Stromal cell of bone marrow (primary cell): ENCODE results near the gene FSTL4.
A peak's percentile ranks its signal among the peaks of the same experiment; 100 is the strongest.

Experiments used
- DNase-seq: peaks from one replicate; pipeline ENCODE4 v3.0.0-alpha.2; 2012; ENCODE audit warnings: low read depth

FSTL4 gene

GRCh38 chr5:133612249-133612860 is at the start of gene FSTL4:
FSTL4 (minus strand) TSS chr5:133612541.
- no peak for DNase-seq

GRCh38 chr5:133661389-133661788 is 49.0 kb upstream of the FSTL4 start:
- no peak for DNase-seq

GRCh38 chr5:133658327-133658726 is 46.0 kb upstream of the FSTL4 start:
- DNase-seq, result no peak

GRCh38 chr5:133657036-133657435 is 44.7 kb upstream of the FSTL4 start:
- no peak for DNase-seq

- no peak for DNase-seq
These were observed 43.6 kb upstream of the FSTL4 start for GRCh38 chr5:133655966-133656365.

GRCh38 chr5:133653760-133654049 is 41.4 kb upstream of the FSTL4 start:
- DNase-seq, result no peak

DNA sequence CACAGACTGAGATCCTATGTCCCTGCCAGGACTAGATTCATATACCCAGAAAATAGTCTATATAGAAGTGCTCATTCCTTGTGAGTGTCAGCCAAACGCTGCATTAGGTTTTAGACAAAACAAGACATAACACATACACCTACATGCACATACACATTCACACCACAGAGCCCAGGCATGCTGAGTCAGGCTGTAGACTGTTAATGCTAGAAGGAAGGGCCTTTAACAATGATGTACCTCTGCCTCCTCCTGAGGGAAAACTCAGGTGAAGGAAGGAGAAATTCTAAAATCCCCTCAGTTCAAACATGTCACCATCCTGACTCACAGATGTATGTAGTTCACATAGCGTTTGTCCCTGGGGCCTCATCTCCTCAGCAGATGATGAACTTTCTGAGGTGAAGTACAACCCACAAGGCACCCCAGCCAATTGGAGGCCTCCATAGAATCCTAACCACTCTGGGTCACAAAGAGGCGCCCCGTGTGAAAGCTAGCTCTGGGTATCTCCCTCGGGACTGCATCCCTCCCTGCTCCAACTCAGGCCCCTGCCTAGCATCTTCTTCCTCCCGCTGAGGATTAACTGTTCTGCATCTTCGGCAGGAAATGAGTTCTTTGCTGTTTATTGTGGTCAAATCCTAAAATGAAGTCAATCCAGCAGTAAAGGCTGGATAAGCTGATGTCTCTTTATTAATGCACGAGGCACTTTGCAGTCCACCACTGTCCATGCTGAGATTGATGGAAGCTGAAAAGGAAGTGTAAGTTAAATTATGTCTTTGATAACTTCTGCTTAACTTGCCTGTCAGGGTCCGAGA is 40.8 kb upstream of the FSTL4 start:
- DNase-seq, result no peak

DNA sequence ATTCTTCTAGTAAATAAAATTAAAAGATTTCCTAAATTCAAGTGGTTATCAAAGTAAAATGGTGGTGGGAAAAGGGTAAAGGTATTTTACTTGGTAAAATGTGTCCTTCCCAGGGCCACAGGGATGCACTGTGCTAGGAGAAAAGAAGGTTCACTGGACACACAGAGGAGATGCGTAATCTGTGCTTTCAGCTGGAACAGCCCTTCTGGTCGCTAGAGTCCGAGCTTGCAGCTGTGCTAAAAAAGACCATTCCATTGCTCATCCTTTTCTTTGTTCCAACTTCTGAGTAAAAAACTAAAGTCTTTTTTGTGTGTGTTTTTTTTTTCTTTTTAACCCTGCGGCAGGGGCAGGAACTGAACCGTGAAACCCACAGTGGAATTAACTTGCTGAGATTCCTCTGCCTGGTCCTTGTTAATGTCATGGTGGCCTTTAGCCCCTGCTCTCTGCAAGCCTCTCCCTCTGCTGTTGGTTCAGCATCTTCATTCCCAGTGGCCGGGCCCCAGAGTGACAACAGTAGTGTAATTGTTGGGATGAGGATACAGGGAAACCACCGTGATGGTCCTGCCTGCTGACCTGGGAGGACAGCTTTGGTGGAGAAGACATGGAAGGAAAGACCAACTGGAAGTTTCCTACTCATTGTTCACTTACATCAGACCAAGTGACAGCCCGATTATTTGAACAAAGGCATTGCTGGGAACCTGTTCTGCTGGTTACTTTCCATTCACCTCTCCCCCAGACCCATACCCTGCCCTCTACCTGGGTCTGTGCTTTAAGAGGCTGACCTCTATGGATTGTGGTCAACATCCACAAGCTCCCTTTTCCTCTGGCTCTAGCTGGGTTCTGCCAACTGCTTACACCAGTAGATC is 31.9 kb upstream of the FSTL4 start:
- no peak for DNase-seq

DNA sequence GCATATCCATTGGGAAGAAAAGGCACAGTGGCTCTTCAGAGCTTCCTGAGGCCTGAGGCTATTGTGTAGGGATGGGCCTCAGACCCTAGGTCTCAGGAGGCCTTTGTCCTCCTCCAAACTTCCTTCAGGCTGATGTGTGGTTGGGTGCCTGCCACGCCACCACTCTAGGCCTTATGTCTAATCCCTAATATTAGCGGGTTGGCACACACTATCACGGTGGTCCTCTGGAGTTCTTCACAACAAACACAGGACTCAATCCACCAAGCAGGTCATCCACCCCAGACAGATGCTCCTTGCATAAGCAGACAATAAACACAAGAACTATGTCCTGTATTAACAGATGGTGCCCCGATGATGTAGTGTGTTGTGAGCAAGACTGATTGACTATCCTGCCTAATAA is 31.0 kb upstream of the FSTL4 start:
- DNase-seq, result no peak

- no peak for DNase-seq
These were observed 29.9 kb upstream of the FSTL4 start for GRCh38 chr5:133642153-133642722.

DNA sequence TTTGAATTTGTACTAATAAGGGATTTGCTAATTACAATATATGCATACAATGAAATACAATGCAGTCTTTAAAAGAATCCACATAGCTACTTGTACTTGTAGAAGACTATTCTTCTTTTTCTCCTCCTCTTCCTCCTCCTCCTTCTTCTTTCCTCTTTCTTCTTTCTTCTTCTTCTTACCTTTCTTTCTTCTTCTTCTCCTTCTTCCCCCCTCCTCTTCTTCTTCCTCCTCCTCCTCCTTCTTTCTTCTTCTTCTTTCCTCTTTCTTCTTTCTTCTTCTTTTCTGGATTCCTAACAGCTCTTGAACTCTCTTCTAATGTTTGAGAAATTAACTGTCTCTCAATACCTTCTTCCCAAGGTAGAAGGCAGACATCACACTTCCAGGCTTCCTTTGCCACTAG is 29.3 kb upstream of the FSTL4 start:
- no peak for DNase-seq

DNA sequence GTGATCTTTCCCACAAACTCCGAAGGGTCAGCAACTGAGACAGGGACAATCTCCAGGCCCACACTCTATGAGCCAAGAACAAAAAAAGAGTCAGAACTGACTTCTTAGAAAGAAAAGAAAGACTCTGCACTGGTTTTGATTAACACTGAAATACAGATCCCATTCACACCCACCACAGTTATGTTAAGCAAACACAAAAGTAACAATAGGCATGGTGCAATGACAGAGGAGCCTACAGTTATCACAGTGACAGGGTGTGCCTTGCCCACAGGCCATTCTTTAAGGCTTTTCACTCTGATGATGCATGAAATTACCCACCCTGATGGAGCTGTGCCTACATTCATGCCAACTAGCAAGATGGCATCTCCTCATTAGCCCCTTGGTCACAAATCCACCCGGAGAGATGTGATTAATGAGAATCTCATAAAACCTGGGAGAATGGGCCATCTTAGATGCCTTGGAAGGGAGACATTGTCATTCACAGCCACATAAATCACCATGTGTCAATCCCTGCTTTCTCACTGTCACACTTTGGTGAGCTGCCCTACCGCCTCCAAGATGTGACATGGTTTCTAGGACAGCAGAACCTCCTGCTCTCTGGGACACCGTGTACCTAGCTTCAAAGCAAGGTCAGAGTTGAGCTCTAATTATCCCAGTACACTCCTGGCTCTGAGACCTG is 27.6 kb upstream of the FSTL4 start:
- no peak for DNase-seq

DNA sequence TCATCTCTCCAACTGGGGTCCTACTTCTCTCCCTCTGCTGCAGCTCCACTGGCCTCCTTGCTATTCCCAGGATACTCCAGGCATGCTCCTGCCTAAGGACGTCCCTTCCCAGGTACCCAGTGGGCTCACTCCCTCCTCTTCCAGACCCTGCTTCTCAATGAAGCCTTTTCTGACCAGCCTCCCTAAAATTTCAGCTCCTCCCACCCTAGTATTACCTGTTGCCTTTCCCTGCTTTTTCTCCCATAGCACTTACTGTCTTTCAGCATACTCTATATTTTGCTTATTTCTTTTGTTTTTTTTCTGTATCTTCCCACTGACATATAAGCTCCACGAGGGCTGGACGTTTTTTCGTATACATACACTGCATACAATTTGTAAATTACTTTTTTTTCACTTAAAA is 26.1 kb upstream of the FSTL4 start:
- no peak for DNase-seq

GRCh38 chr5:133637206-133637605 is 24.9 kb upstream of the FSTL4 start:
- DNase-seq, result no peak

DNA sequence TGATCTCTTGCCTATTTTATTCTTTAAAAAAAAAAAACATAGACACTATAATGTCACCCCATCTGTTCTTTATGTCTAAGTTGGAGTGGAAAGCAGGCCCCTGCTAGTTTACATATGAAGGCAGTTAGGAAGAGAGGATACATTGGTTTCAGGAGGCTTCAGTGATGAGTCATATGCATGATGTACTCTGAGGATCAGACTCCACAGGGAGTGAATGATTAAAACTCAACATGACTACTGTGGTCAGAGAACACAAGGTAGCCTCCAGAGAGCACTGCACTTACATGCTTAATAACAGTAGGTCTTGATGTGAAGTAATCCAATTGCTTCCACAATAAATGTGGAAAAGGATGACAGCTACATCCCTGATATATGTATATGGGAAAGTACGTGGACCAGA is 22.7 kb upstream of the FSTL4 start:
- DNase-seq, result peak; percentile 6

DNA sequence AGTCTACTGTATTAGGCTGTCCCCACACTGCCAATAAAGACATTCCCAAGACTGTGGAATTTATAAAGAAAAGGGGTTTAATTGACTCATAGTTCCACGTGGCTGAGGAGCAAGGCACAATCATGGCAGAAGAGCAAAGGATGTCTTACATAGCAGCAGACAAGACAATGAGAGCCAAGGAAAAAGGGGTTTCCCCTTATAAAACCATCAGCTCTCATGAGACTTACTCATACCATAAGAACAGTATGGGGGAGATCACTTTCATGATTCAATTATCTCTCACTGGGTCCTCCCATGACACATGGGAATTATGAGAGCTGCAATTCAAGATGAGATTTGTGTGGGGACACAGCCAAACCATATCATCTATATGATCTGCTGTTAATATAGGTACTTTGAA is 14.8 kb upstream of the FSTL4 start:
- no peak for DNase-seq

- DNase-seq, result no peak
These were observed 12.0 kb upstream of the FSTL4 start for GRCh38 chr5:133624316-133624715.

DNA sequence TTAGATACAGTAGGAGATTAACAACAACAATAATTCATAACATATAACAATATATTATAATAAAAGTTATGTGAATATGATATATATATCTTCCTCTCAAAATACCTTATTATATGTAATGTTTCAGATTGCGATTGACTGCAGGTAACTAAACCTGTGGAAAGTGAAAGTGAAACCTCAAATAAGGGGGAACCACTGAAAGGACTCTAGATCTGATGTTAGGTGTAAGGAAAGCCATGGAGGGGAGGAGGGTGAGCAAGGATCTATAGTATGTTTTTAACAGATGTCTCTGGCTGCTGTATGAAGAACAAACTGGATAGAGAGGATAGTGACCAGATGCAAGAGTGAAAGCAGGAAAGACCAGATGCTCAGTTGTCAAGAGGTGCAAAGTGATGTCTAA is 5.8 kb upstream of the FSTL4 start:
- DNase-seq, result no peak

- no peak for DNase-seq
These were observed 1.4 kb upstream of the FSTL4 start for GRCh38 chr5:133613743-133614142.

- DNase-seq, result no peak
These were observed 843 bp upstream of the FSTL4 start for GRCh38 chr5:133613184-133613583.

DNA sequence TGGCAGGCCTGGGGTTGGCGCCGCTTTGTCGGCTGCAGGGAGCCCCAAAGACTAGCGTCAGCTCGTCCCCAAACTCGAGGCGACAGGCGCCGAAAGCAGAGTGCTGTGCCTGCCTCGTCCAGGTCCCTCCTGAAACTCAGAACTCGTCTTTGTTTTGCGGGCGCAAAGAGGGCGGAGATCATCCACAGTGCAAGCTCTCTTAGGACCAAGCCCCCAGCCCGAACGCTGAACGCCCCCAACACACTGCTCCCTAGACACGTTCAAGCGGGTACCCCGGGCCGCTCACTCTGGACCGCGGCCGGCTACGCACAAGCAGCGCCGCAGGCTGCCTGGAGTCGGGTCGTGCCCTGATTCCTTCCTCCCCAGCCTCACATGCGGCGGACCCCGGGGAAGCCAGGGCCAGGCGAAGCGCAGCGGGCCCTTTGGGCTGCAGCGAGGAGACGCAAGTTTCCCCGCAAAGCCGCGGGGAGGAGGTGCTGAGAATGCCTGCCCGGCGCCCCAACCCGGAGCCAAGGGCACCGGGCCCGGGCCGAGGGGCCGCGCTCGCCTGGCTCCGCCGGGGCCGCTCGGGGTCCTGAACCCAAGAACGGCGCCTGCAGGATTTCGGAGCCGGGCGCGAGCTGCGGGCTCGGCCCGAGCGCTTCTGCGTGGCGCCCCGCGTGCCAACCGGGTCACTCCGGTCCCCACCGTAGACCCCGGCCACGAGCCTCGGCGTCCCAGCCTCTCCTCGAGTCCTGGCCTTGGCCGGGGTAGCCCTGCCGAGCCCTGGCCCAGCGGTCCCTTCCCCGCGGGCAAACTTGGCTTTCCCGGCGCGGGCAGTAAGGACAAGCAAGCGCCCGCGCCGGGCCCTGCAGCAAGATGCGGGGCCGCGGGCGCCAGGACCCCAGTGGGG is 738 bp downstream of the FSTL4 start:
- no peak for DNase-seq
